Panc1 (cell line): ENCODE data around the gene ELMO1.

Source experiments
- SIN3A ChIP-seq: IDR thresholded peaks from 2 replicates; pipeline ENCODE4 v1.6.1; 2012; ENCODE audit warnings: low read depth, mild to moderate bottlenecking, low read length, moderate library complexity, borderline replicate concordance; ENCODE audit not compliant: insufficient read depth
- TF ChIP-seq, protein P1 (sequence below): fragments of 450-650 bp; IDR thresholded peaks from 2 replicates; pipeline ENCODE4 v1.5.1; 2017; ENCODE audit warnings: mild to moderate bottlenecking

GRCh38 chr7:37349979-37350590 is 98.6 kb downstream of the ELMO1 start:
- TF ChIP-seq, protein P1, sequence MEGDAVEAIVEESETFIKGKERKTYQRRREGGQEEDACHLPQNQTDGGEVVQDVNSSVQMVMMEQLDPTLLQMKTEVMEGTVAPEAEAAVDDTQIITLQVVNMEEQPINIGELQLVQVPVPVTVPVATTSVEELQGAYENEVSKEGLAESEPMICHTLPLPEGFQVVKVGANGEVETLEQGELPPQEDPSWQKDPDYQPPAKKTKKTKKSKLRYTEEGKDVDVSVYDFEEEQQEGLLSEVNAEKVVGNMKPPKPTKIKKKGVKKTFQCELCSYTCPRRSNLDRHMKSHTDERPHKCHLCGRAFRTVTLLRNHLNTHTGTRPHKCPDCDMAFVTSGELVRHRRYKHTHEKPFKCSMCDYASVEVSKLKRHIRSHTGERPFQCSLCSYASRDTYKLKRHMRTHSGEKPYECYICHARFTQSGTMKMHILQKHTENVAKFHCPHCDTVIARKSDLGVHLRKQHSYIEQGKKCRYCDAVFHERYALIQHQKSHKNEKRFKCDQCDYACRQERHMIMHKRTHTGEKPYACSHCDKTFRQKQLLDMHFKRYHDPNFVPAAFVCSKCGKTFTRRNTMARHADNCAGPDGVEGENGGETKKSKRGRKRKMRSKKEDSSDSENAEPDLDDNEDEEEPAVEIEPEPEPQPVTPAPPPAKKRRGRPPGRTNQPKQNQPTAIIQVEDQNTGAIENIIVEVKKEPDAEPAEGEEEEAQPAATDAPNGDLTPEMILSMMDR = no peak
- TF ChIP-seq SIN3A = no peak
